H1 (cell line): ENCODE data around the gene CDC73.

Experiments
- ATF3 ChIP-seq: IDR thresholded peaks from 2 replicates; pipeline ENCODE4 v1.6.1; 2011; ENCODE audit warnings: low read depth, mild to moderate bottlenecking, low read length; ENCODE audit not compliant: insufficient read depth
- CTCF ChIP-seq, 3 experiments: IDR thresholded peaks; 1 replicate in 2 of 3; 2 replicates in 1 of 3; pipeline versions ENCODE4 v1.5.1 to v1.6.1; 2011; ENCODE audit warnings: low read length in 3 of 3, mild to moderate bottlenecking in 3 of 3, inconsistent platforms in 2 of 3, low read depth in 1 of 3, moderate library complexity in 1 of 3; ENCODE audit not compliant: insufficient read depth in 1 of 3; ENCODE audit errors: control extremely low read depth in 1 of 3
- EGR1 ChIP-seq: IDR thresholded peaks from 2 replicates; pipeline ENCODE4 v1.6.1; 2011; ENCODE audit warnings: low read depth, low read length, borderline replicate concordance
- RXRA ChIP-seq: IDR thresholded peaks from 2 replicates; pipeline ENCODE4 v1.6.1; 2011; ENCODE audit warnings: low read depth, mild to moderate bottlenecking, low read length, moderate library complexity; ENCODE audit not compliant: insufficient read depth

GRCh38 chr1:193156117-193156821, 34.4 kb downstream of the CDC73 start:
- TF ChIP-seq CTCF (IDR thresholded peaks at IDR 0.05; ENCODE audit: control extremely low read depth in 1 of 3, insufficient read depth in 1 of 3, low read depth in 1 of 3, low read length in 3 of 3), result no peak
- no peak for TF ChIP-seq ATF3
- TF ChIP-seq RXRA, result no peak
- no peak for TF ChIP-seq EGR1
